Panc1 (cell line): ENCODE data around the gene BBS7. TPM values are rescaled to one million over a fixed set of nuclear protein-coding genes. Genes with fewer than 3 reads are reported as not detected.

ENCODE experiments used
- ATAC-seq: fragments of 200-7000 bp; cut with Tn5 transposase; 2 replicates; pipeline ENCODE4 v1.9.1; 2020; ENCODE audit warnings: mild to moderate bottlenecking, moderate library complexity
- BruUV-seq: library from RNA; stranded (reverse); fragments of 400-500 nt; replicated peaks from 2 replicates; lab custom pipeline; 2021; lab: Mats Ljungman, UMichigan
- CTCF ChIA-PET: fragments of 300-600 bp; sonication (Branson Sonifier 250); formaldehyde crosslinking; loops from one replicate; lab custom pipeline; 2022; ENCODE audit warnings: antibody characterized with exemption; lab: Charles Lee
- POLR2A ChIA-PET: fragments of 300-600 bp; sonication (Branson Sonifier 250); formaldehyde crosslinking; loops from one replicate; lab custom pipeline; 2022; ENCODE audit warnings: antibody characterized with exemption; lab: Charles Lee
- DNase-seq: peaks from one replicate; pipeline ENCODE4 v3.0.0-alpha.2; 2010; ENCODE audit warnings: low read depth, low spot score
- H3K27ac ChIP-seq: 2 replicates; pipeline ENCODE4 v1.5.1; 2011; ENCODE audit warnings: mild to moderate bottlenecking, low read length, inconsistent platforms
- H3K27me3 ChIP-seq: fragments of 200-500 bp; sonication (Bioruptor generic); 2 replicates; pipeline ENCODE4 v1.6.0; 2014; ENCODE audit warnings: low read length, inconsistent platforms; ENCODE audit not compliant: control insufficient read depth, insufficient read depth
- H3K36me3 ChIP-seq: fragments of 200-500 bp; sonication (Bioruptor generic); 2 replicates; pipeline ENCODE4 v1.5.1; 2014; ENCODE audit warnings: inconsistent platforms, mild to moderate bottlenecking, low read length, moderate library complexity; ENCODE audit not compliant: control insufficient read depth, insufficient read depth
- H3K4me1 ChIP-seq: 2 replicates; pipeline ENCODE4 v1.5.1; 2011; ENCODE audit warnings: inconsistent platforms, mild to moderate bottlenecking, low read length, moderate library complexity; ENCODE audit not compliant: control insufficient read depth, insufficient read depth
- H3K4me3 ChIP-seq, 2 experiments: 2 replicates each; pipeline ENCODE4 v1.5.1; 2011 to 2012; ENCODE audit warnings: low read depth in 2 of 2, low read length in 2 of 2, mild to moderate bottlenecking in 2 of 2, inconsistent platforms in 1 of 2, moderate library complexity in 1 of 2
- H3K9me3 ChIP-seq: fragments of 200-500 bp; sonication (Bioruptor generic); 2 replicates; pipeline ENCODE4 v1.5.1; 2014; ENCODE audit warnings: low read depth, mild to moderate bottlenecking, inconsistent platforms, low read length, moderate library complexity; ENCODE audit not compliant: control insufficient read depth, insufficient read depth
- POLR2AphosphoS5 ChIP-seq: IDR thresholded peaks from 2 replicates; pipeline ENCODE4 v1.6.1; 2012; ENCODE audit warnings: mild to moderate bottlenecking, low read depth, low read length, moderate library complexity
- SIN3A ChIP-seq: IDR thresholded peaks from 2 replicates; pipeline ENCODE4 v1.6.1; 2012; ENCODE audit warnings: low read depth, mild to moderate bottlenecking, low read length, moderate library complexity, borderline replicate concordance; ENCODE audit not compliant: insufficient read depth
- TCF7L2 ChIP-seq: IDR thresholded peaks from 2 replicates; pipeline ENCODE4 v1.6.1; 2011; ENCODE audit warnings: mild to moderate bottlenecking, low read depth, low read length, inconsistent platforms
- in situ Hi-C: cut with HindIII; loops from 2 replicates; pipeline ENCODE4 v1.10.0; 2016; ENCODE audit warnings: low sequenced_read_pairs, low pct_unique_long_range_greater_than_20kb
- intact Hi-C: fragments of 100-400 bp; cut with micrococcal nuclease; formaldehyde crosslinking; loops from one replicate; pipeline ENCODE4 v1.10.0; 2022; ENCODE audit not compliant: unreplicated experiment
- total RNA-seq: library from RNA; stranded (reverse); gene quantifications from one replicate; pipeline ENCODE4 v1.2.1, GENCODE V29; 2021; ENCODE audit not compliant: unreplicated experiment
- TF ChIP-seq, protein P1 (sequence below): fragments of 450-650 bp; IDR thresholded peaks from 2 replicates; pipeline ENCODE4 v1.5.1; 2017; ENCODE audit warnings: mild to moderate bottlenecking
- TF ChIP-seq, protein P2 (sequence below), 2 experiments: IDR thresholded peaks; 2 replicates each; pipeline ENCODE4 v1.6.1; 2011 to 2012; ENCODE audit warnings: low read depth in 2 of 2, control low read depth in 1 of 2, low read length in 1 of 2, mild to moderate bottlenecking in 1 of 2, moderate library complexity in 1 of 2; ENCODE audit not compliant: insufficient read depth in 1 of 2

The BBS7 gene
- total RNA-seq, 1 experiment from 2014 or later: 9.1 TPM

DNA sequence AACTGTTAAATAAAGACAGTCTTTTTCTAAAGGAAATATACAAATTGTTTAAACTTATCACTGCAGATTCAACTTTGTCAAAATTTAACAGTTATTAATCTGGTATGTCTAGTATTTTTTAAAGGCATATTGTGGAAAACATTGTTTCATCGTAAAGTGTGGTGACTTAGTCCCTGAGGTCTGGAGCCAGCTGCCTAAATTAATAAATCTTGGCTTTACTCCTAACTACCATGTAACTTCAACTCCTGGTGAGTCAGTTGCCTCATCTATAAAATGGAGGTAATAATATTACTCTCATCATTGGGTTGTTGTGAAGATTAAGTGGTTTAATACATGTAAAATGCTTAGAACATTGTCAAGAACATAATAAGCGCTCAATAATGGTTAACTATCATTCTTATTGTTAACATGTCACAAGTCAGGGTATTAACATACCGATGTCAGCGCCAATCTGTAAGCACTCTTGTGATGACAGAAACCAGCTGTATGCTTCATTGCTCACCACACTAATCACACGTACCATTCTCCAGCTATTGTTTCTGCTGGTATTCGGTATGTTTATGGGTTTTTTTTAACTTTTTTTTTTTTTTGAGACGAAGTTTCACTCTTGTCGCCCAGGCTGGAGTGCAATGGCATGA, 91.2 kb downstream of the BBS7 start:
- no peak for ATAC-seq
- no peak overlapping the region for H3K4me3 ChIP-seq
- ChIA-PET POLR2A (interaction anchor here (0.6 kb wide), 1 partner anchor 1105 kb away, joined by 3 read pairs; no protein-coding TSS in a partner anchor), CTCF (no interaction called here)
- H3K4me1 ChIP-seq: no peaks in the 10 kb centered on the region
- intact Hi-C loops (no loop called here), in situ Hi-C loops (no loop called here)
- BruUV-seq: no TSS peak
- no peak overlapping the region for H3K27ac ChIP-seq
- DNase-seq: no peak
- no peaks in the 10 kb centered on the region; the same call in 1 of the 2 replicates for H3K27me3 ChIP-seq
- H3K9me3 ChIP-seq: no peaks in the 10 kb centered on the region
- no peaks in the 10 kb centered on the region for H3K36me3 ChIP-seq
- no peak for TF ChIP-seq POLR2AphosphoS5
- TF ChIP-seq TCF7L2: no peak
- TF ChIP-seq, protein P1, sequence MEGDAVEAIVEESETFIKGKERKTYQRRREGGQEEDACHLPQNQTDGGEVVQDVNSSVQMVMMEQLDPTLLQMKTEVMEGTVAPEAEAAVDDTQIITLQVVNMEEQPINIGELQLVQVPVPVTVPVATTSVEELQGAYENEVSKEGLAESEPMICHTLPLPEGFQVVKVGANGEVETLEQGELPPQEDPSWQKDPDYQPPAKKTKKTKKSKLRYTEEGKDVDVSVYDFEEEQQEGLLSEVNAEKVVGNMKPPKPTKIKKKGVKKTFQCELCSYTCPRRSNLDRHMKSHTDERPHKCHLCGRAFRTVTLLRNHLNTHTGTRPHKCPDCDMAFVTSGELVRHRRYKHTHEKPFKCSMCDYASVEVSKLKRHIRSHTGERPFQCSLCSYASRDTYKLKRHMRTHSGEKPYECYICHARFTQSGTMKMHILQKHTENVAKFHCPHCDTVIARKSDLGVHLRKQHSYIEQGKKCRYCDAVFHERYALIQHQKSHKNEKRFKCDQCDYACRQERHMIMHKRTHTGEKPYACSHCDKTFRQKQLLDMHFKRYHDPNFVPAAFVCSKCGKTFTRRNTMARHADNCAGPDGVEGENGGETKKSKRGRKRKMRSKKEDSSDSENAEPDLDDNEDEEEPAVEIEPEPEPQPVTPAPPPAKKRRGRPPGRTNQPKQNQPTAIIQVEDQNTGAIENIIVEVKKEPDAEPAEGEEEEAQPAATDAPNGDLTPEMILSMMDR: no peak
- no peak for TF ChIP-seq SIN3A
- TF ChIP-seq, protein P2, sequence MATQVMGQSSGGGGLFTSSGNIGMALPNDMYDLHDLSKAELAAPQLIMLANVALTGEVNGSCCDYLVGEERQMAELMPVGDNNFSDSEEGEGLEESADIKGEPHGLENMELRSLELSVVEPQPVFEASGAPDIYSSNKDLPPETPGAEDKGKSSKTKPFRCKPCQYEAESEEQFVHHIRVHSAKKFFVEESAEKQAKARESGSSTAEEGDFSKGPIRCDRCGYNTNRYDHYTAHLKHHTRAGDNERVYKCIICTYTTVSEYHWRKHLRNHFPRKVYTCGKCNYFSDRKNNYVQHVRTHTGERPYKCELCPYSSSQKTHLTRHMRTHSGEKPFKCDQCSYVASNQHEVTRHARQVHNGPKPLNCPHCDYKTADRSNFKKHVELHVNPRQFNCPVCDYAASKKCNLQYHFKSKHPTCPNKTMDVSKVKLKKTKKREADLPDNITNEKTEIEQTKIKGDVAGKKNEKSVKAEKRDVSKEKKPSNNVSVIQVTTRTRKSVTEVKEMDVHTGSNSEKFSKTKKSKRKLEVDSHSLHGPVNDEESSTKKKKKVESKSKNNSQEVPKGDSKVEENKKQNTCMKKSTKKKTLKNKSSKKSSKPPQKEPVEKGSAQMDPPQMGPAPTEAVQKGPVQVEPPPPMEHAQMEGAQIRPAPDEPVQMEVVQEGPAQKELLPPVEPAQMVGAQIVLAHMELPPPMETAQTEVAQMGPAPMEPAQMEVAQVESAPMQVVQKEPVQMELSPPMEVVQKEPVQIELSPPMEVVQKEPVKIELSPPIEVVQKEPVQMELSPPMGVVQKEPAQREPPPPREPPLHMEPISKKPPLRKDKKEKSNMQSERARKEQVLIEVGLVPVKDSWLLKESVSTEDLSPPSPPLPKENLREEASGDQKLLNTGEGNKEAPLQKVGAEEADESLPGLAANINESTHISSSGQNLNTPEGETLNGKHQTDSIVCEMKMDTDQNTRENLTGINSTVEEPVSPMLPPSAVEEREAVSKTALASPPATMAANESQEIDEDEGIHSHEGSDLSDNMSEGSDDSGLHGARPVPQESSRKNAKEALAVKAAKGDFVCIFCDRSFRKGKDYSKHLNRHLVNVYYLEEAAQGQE (IDR thresholded peaks at IDR 0.05; ENCODE audit: insufficient read depth in 1 of 2, low read depth in 2 of 2, low read length in 1 of 2): no peak

DNA sequence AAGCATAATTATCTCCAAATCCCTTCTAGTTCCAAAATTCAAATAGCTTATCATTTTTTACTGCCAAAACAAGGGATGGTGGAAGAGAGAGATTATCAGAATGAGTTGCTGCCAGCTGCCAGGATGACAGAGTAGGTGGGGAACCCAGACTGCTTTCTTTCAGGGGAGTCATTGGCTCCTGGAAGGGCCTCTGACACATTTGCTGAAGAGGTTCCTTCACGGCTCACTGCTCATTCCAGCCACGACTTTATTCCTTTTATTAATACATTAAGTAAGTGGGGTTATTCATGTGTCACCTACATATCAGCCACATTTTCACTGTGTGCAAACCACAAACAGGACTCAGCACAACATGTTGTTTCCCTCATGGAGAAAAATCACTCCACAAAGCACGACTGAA, 92.6 kb downstream of the BBS7 start:
- no peak overlapping the region for H3K27ac ChIP-seq
- H3K4me1 ChIP-seq: no peaks in the 10 kb centered on the region
- H3K9me3 ChIP-seq: no peaks in the 10 kb centered on the region
- no peak overlapping the region for H3K4me3 ChIP-seq
- POLR2A ChIA-PET: no interaction called here
- in situ Hi-C loops (no loop called here), intact Hi-C loops (no loop called here)
- H3K36me3 ChIP-seq: no peaks in the 10 kb centered on the region
- BruUV-seq: no TSS peak
- TF ChIP-seq, protein P1: no peak
- no peak for TF ChIP-seq POLR2AphosphoS5
- no peak for TF ChIP-seq SIN3A
- TF ChIP-seq TCF7L2: no peak
- TF ChIP-seq, protein P2 (IDR thresholded peaks at IDR 0.05; ENCODE audit: insufficient read depth in 1 of 2, low read depth in 2 of 2, low read length in 1 of 2): no peak
- no peaks in the 10 kb centered on the region; the same call in 1 of the 2 replicates for H3K27me3 ChIP-seq
- DNase-seq (no peak), ATAC-seq (no peak)
- CTCF ChIA-PET: no interaction called here
